Upper lobe of left lung (tissue), 6 donors: ENCODE results near the gene HAP1. TPM values are rescaled to one million over a fixed set of nuclear protein-coding genes. Genes with fewer than 3 reads are reported as not detected.
A peak's percentile ranks its signal among the peaks of the same experiment; 100 is the strongest.

Experiments
- ATAC-seq, 2 donors: fragments of 200-7000 bp; cut with Tn5 transposase; one replicate each; pipeline ENCODE4 v1.9.1; 2022; ENCODE audit warnings: mild to moderate bottlenecking in 2 of 2, moderate library complexity in 2 of 2; ENCODE audit not compliant: low FRiP score in 2 of 2
- DNase-seq, 2 donors: peaks; one replicate each; pipeline ENCODE4 v3.0.0-alpha.2; 2019 to 2020
- H3K27ac ChIP-seq, 4 donors: fragments of 200-600 bp; sonication (generic); one replicate each; pipeline ENCODE4 v1.5.1; 2016 to 2019
- H3K27me3 ChIP-seq, 4 donors: fragments of 200-600 bp; sonication (generic); one replicate each; pipeline ENCODE4 v1.5.1; 2017 to 2019
- H3K36me3 ChIP-seq, 4 donors: fragments of 200-600 bp; sonication (generic); one replicate each; pipeline ENCODE4 v1.5.1; 2016 to 2019
- H3K4me1 ChIP-seq, 4 donors: fragments of 200-600 bp; sonication (generic); one replicate each; pipeline ENCODE4 v1.5.1; 2018 to 2019
- H3K4me3 ChIP-seq, 4 donors: fragments of 200-600 bp; sonication (generic); one replicate each; pipeline ENCODE4 v1.5.1; 2017 to 2019; ENCODE audit warnings: mild to moderate bottlenecking in 2 of 4, moderate library complexity in 1 of 4
- H3K9me3 ChIP-seq, 4 donors: fragments of 200-600 bp; sonication (generic); one replicate each; pipeline ENCODE4 v1.5.1; 2018 to 2019
- EP300 ChIP-seq, 4 donors: sonication (generic); formaldehyde crosslinking; IDR thresholded peaks; one replicate each; pipeline ENCODE4 v1.5.1; 2017; ENCODE audit warnings: antibody characterized with exemption in 4 of 4, control low read depth in 2 of 4
- POLR2A ChIP-seq, 4 donors: fragments of 450-650 bp; IDR thresholded peaks; one replicate each; pipeline ENCODE4 v1.5.1; 2016 to 2017; ENCODE audit warnings: antibody characterized with exemption in 4 of 4, mild to moderate bottlenecking in 2 of 4
- POLR2AphosphoS5 ChIP-seq, 2 donors: sonication (generic); formaldehyde crosslinking; IDR thresholded peaks; one replicate each; pipeline ENCODE4 v1.5.1; 2017; ENCODE audit warnings: antibody characterized with exemption in 2 of 2
- WGBS, 2 donors: methylation state at CpG; one replicate each; pipeline ENCODE4 v1.1.5; 2017 to 2018; 5-methylcytosine and 5-hydroxymethylcytosine counted together
- total RNA-seq, 6 donors: library from RNA; depleted of rRNA in 4 of 6; stranded (reverse); fragments of >200 nt in 4 of 6; gene quantifications; one replicate each; pipeline versions ENCODE4 v1.1.0 to v1.2.1, GENCODE V29; 2016 to 2021
- TF ChIP-seq, protein P1 (sequence below), 6 experiments: fragments of 450-650 bp in 4 of 6; fragments of 200-600 bp in 2 of 6; sonication (generic) in 2 of 6; IDR thresholded peaks; one replicate each; pipeline ENCODE4 v1.5.1; 2016 to 2019; ENCODE audit warnings: antibody characterized with exemption in 6 of 6
- donor health status: DM: no; HTN: no; CAD: no; lungs with moderate emphysema.
- donor health status: DM: no; HTN: yes; CAD: no; lungs with severe emphysema.

Gene HAP1, protein sequence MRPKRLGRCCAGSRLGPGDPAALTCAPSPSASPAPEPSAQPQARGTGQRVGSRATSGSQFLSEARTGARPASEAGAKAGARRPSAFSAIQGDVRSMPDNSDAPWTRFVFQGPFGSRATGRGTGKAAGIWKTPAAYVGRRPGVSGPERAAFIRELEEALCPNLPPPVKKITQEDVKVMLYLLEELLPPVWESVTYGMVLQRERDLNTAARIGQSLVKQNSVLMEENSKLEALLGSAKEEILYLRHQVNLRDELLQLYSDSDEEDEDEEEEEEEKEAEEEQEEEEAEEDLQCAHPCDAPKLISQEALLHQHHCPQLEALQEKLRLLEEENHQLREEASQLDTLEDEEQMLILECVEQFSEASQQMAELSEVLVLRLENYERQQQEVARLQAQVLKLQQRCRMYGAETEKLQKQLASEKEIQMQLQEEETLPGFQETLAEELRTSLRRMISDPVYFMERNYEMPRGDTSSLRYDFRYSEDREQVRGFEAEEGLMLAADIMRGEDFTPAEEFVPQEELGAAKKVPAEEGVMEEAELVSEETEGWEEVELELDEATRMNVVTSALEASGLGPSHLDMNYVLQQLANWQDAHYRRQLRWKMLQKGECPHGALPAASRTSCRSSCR
- 1 to 10 TPM in 1 of 6 donors, under 1 TPM in 3, not detected in 2; 0.14 to 1.0 (median 0.59) TPM for total RNA-seq

DNA sequence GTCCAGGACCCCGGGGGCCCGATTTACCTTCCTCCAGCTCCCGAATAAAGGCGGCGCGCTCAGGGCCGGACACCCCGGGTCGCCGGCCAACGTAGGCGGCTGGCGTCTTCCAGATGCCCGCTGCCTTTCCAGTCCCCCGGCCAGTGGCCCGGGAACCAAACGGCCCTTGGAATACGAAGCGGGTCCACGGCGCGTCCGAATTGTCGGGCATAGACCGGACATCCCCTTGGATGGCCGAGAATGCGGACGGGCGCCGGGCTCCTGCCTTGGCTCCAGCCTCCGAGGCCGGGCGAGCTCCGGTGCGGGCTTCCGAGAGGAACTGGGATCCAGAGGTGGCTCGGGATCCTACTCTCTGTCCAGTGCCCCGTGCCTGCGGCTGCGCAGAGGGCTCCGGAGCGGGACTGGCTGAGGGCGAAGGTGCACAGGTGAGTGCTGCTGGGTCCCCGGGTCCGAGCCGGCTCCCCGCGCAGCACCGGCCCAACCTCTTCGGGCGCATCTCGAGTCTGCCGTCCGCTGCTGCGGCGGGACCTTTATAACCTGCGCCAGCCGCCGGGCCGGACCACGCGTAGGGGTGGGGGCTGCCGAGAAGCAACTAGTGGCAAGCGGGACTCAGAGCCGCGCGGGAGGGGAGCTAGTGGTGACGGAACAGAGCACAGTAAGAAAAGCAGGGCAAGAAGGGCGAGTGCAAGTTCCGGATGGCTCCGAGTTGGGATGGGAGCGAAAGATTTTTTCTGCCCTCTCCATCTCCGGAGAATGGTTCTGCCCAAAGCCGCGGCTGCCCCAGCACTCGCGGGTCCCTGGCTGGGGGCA, at the start of gene HAP1:
Gene HAP1 (minus strand): TSS at position 505 of the 810 bp plus-strand sequence. CDS start 9 bp downstream, at position 496.
- peaks cover 17 to 31% (median 20%) of the 10 kb centered on the region in 4 donors for H3K4me1 ChIP-seq
- no peaks in the 10 kb centered on the region for H3K9me3 ChIP-seq
- TF ChIP-seq POLR2AphosphoS5 (IDR thresholded peaks at IDR 0.05), result no peak
- TF ChIP-seq POLR2A (IDR thresholded peaks at IDR 0.05), result peak in 1 of 4 donors; percentile 32
- peak within 1 kb of the TSS; percentile 6 to 49 (median 38) for H3K4me3 ChIP-seq
- no peak within 1 kb of the TSS for H3K27ac ChIP-seq
- H3K27me3 ChIP-seq, result peaks cover 2 to 26% (median 20%) of the 10 kb centered on the region in 4 donors
- H3K36me3 ChIP-seq, result no peaks in the 10 kb centered on the region
- DNase-seq (peak in 1 of 2 donors; percentile 88), ATAC-seq (peak in 1 of 2 donors; percentile 33)
- WGBS, 2 donors, result 0 to 2% methylated on average over 14 to 31 of the region's 77 CpGs

DNA sequence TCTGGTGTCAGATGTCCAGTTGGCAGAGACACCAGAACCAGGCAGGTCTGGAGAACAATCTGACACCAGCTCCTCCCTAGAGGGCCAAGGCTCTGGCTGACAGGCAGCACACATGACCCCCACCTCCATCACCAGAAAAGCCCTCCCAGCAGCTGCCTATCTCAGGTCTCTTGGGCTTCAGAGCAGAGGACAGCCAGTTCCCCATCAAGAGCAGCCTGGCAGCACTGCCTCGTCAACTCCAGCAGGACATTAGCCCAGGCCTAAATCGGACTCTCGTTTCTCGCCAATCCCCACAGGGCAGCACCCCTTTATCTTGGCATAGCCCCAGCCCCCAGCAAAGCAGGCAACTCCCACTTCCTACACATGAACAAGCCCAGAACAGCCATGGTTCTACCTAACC, 47.7 kb upstream of the HAP1 start:
- H3K4me3 ChIP-seq, result no peak overlapping the region
- no peaks in the 10 kb centered on the region for H3K36me3 ChIP-seq
- no peaks in the 10 kb centered on the region for H3K27me3 ChIP-seq
- H3K9me3 ChIP-seq, result no peaks in the 10 kb centered on the region
- H3K27ac ChIP-seq, result peak overlapping the region; percentile 23 to 81 (median 73)
- peak in 1 of 2 donors; percentile 25 for TF ChIP-seq POLR2AphosphoS5 (IDR thresholded peaks at IDR 0.05)
- TF ChIP-seq, protein P1, sequence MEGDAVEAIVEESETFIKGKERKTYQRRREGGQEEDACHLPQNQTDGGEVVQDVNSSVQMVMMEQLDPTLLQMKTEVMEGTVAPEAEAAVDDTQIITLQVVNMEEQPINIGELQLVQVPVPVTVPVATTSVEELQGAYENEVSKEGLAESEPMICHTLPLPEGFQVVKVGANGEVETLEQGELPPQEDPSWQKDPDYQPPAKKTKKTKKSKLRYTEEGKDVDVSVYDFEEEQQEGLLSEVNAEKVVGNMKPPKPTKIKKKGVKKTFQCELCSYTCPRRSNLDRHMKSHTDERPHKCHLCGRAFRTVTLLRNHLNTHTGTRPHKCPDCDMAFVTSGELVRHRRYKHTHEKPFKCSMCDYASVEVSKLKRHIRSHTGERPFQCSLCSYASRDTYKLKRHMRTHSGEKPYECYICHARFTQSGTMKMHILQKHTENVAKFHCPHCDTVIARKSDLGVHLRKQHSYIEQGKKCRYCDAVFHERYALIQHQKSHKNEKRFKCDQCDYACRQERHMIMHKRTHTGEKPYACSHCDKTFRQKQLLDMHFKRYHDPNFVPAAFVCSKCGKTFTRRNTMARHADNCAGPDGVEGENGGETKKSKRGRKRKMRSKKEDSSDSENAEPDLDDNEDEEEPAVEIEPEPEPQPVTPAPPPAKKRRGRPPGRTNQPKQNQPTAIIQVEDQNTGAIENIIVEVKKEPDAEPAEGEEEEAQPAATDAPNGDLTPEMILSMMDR (IDR thresholded peaks at IDR 0.05), result peak in 1 of 6 experiments; percentile 5
- TF ChIP-seq EP300 (IDR thresholded peaks at IDR 0.05), result no peak
- H3K4me1 ChIP-seq, result peaks cover 68 to 86% (median 79%) of the 10 kb centered on the region in 4 donors
- WGBS, 2 donors, result 16 to 40% methylated on average over 4 of the region's 4 CpGs
- no peak for DNase-seq
- no peak for ATAC-seq

DNA sequence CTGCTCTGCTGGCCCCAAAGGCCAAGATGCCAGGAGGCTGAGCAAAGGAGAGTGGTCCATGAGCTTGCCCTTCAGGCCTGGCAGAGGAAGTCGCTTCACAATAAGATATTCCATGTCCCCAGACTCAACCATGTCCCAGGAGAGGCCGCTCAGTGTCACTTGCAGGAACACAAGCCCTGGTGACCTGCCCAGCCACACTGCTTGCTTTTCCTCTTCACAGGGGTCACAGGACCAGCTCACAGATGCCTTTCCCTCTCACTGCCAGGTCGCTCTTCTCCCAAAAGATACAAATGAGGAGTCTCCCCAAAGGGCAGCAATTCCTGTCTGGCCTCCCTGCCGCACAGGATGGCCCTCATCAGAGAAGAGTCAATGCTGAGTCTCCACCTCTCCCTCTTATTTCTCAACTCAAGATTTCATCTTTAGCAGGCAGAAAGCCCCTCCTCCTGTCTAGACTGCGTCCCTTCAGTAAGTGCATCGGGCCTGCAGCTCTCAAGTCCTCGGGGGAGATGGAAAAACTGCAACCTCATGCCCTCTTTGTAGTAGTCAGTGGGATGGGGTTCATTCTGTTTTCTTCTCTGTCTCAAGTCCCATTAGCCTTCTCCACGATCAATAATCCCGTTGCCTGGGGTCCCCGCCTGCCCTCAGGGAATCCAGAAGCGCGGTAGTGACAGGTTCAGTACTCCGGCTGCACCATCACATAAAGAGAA, 47.1 kb upstream of the HAP1 start:
- Histone ChIP-seq H3K4me3 (no peak overlapping the region), H3K4me1 (peaks cover 74 to 92% (median 82%) of the 10 kb centered on the region in 4 donors), H3K9me3 (no peaks in the 10 kb centered on the region), H3K27ac (peak overlapping the region; percentile 23 to 81 (median 73)), H3K36me3 (no peaks in the 10 kb centered on the region), H3K27me3 (no peaks in the 10 kb centered on the region)
- WGBS, 2 donors, result 50 to 64% methylated on average over 12 of the region's 13 CpGs
- TF ChIP-seq POLR2A (IDR thresholded peaks at IDR 0.05) (no peak), EP300 (IDR thresholded peaks at IDR 0.05) (no peak), POLR2AphosphoS5 (IDR thresholded peaks at IDR 0.05) (no peak)
- TF ChIP-seq, protein P1 (IDR thresholded peaks at IDR 0.05), result no peak
- no peak for ATAC-seq
- no peak for DNase-seq

DNA sequence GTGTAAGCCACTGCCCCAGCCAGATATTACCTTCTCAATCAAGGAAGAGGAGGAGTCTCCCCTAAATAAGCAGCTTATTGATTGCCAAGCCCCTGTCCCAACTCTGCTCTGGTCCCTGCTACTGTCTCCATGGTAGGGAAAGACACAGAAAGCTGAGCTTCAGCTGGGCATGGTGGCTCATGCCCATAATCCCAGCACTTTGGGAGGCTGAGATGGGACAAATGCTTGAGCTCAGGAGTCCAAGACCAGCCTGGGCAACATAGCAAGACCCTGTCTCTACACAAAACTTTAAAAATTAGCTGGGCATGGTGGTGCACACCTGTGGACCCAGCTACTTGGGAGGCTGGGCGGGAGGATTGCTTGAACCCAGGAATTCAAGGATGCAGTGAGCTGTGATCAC, 45.5 kb upstream of the HAP1 start:
- no peaks in the 10 kb centered on the region for H3K9me3 ChIP-seq
- no peak for ATAC-seq
- no peaks in the 10 kb centered on the region for H3K27me3 ChIP-seq
- TF ChIP-seq POLR2A (IDR thresholded peaks at IDR 0.05) (no peak), EP300 (IDR thresholded peaks at IDR 0.05) (no peak), POLR2AphosphoS5 (IDR thresholded peaks at IDR 0.05) (no peak)
- TF ChIP-seq, protein P1 (IDR thresholded peaks at IDR 0.05), result no peak
- 100% methylated on average over 1 of the region's 1 CpG for WGBS, 2 donors
- no peak for DNase-seq
- H3K4me3 ChIP-seq, result no peak overlapping the region
- peaks cover 84 to 93% (median 88%) of the 10 kb centered on the region in 4 donors for H3K4me1 ChIP-seq
- H3K27ac ChIP-seq, result peak overlapping the region in 2 of 4 donors; percentile 87 to 90
- no peaks in the 10 kb centered on the region for H3K36me3 ChIP-seq
